Activated naive CD4-positive, alpha-beta T cell treated with anti-CD3 and anti-CD28 coated beads, Interleukin-2, amount 50 U/mL, for 72 hours (primary cell): Measurements from ENCODE around the gene EGFR. TPM values are rescaled to one million over a fixed set of nuclear protein-coding genes. Genes with fewer than 3 reads are reported as not detected.
A peak's percentile ranks its signal among the peaks of the same experiment; 100 is the strongest.

Experiments
- ATAC-seq, 2 donors: fragments of 150-1000 bp; cut with Tn5 transposase; 2 replicates each; pipeline ENCODE4 v1.10.0; 2021; ENCODE audit warnings: mild to moderate bottlenecking in 2 of 2, moderate library complexity in 2 of 2
- DNase-seq, 2 donors: peaks; one replicate each; pipeline ENCODE4 v3.0.0; 2021 to 2022; ENCODE audit warnings: low spot score in 2 of 2
- H3K27ac Mint-ChIP-seq, 2 donors: one replicate each; pipeline ENCODE4 v1.8.0; 2022; ENCODE audit warnings: mild to moderate bottlenecking in 2 of 2, mixed read lengths in 2 of 2
- H3K36me3 Mint-ChIP-seq, 2 donors: one replicate each; pipeline ENCODE4 v1.8.0; 2022; ENCODE audit warnings: mixed read lengths in 2 of 2
- H3K9me3 Mint-ChIP-seq, 2 donors: one replicate each; pipeline ENCODE4 v1.8.0; 2022; ENCODE audit warnings: mixed read lengths in 2 of 2
- total RNA-seq, 2 donors: library from RNA; stranded (reverse); gene quantifications; one replicate each; pipeline ENCODE4 v1.2.3, GENCODE V29; 2022

The EGFR gene
- total RNA-seq, 2 donors from 2014 or later = not detected

DNA sequence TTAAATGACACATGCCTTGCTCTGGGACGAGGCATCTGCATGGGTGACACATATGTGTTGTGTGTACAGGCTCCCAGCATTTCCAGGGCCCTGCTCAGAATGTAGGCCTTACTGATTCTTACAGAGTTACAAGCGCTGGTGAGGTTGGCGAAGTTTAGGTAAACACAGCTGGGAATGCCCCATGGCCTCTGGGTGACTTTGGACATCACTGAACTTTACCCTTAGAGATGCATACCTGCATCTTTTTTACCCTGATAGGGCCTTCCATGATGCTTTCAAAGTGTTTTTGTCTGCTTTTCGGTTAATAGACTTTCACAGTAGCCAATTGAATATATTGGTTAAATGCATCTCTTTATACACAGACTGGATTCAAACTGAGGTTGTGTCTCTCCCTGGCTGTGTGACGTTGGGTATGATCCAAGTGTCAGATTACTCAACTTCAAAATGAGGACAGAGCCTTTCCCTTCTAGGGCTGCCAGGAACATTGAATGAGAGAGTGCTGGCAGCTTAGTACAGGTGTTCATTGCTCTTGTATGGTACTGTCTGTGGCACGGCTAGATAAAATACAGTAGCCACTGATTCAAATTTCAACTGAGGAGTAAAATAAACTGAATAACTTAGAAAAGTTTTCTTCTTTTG is 29.5 kb downstream of the EGFR start:
- Mint-ChIP-seq H3K9me3 (no peaks in the 10 kb centered on the region), H3K27ac (no peak overlapping the region), H3K36me3 (no peaks in the 10 kb centered on the region)
- DNase-seq = no peak
- no peak for ATAC-seq

DNA sequence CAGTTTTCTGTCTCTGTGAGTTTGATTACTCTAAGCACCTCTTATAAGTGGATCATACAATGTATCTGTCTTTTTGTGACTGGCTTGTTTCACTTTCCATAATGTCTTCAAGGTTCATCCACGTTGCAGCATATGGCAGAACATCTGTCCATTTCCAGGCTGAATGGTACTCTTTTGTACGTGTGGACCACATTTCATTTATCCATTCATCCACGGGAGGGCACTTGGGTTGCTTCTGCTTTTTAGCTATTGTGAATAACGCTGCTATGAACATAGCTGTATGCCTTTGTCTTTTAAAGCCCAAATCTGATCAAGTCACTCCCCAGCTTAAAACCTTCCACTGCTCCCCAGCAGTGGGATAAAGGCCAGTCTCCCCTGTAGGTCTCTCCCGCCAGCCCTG is 31.5 kb downstream of the EGFR start:
- H3K27ac Mint-ChIP-seq = no peak overlapping the region
- ATAC-seq = no peak
- no peaks in the 10 kb centered on the region for H3K36me3 Mint-ChIP-seq
- H3K9me3 Mint-ChIP-seq = no peaks in the 10 kb centered on the region
- no peak for DNase-seq

DNA sequence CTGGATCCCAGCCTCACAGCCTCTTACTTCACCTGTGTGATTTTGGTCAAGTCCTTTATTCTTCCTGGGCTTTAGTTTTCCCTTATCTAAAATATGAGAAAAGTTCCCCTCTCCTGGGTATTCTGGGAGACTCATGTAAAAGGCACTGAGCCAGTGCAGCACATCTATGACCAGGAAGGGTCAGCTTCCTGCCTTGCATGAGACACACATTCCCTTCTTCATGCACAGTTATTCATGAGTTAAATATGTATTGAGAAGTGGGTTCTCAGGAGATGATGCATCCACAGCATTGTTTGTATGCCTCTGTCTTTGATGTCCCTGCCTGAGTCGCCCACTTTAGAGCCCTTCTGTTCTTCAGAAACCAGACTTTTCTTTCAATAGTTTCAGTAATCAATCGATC is 33.3 kb downstream of the EGFR start:
- no peak for DNase-seq
- H3K36me3 Mint-ChIP-seq = no peaks in the 10 kb centered on the region
- no peaks in the 10 kb centered on the region for H3K9me3 Mint-ChIP-seq
- ATAC-seq = no peak
- H3K27ac Mint-ChIP-seq = no peak overlapping the region

DNA sequence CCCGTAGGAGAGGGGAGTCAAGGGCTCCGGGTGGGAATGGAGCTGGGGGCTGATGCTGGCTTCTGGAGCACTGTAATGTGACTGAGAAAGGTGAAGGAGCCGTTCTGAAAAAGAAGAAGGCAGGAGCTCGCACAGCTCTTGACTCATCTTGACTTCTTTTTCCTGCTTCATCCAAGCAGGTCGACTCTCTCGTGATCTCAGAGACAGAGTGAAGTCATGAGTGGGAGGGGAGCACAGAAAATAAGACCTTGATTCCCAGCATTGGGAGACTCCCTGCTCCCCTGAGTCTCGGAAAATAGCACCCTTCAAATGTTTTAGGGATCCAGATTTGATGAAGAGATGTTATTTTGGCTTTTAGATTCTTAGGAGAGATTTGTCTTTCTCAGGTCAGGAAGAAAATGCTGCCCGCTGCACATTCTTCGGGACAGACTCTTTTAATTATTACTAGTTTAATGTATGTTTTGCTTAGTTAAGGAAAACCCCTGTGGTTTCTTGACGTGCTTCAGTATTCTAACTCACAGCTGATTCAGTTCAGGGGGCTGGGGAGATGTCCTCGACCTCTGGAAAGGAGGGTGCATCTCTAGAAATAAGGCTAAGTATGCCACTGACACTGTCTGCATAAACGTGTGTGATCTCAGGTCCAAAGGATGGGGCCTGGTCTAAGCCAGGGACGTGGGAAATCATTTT is 34.1 kb downstream of the EGFR start:
- Mint-ChIP-seq H3K9me3 (no peaks in the 10 kb centered on the region), H3K27ac (no peak overlapping the region), H3K36me3 (no peaks in the 10 kb centered on the region)
- DNase-seq (no peak), ATAC-seq (no peak)

DNA sequence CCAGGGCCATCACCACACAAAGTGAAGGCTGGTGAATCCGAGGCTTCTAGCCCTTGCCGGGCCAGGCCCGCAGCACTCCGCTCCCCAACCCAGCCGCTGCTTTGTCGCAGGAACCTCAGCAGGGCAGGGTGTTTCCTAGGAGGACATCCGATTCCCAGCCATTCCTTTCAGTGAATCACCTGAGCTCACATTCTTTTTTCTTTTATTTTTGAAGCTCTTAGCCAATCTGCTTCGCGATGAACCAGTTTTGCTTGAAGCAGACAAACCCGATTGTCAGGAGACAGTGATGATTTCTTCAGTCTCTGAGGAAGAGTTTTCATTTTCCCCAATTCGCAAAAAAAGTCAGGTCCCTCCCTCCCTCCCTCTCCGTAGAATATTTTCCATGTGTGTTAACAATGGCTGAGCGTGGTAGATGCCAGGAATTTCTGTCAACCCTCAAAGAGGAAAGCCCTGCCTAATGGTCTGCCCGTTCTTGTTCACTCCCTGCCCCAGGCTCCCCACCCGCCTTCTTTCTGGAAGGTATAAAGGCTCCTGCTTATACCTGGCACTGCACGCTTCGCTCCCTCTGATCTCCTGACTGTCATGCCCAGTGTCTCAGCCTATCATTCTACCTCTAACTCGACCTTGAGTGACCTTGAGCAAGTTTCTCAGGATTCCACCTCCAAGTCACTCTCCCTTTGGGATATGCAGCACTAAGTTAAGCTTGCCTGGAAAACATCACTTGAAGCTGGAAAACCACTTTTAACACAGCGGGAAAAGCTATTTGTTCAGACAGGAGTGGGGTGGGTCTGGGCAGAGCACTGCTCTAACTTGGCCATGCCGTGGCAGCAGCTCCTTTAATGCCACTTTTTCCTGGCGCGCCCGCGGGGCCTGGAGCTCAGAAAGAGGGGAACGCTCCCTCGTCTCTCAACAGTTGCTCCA is 35.1 kb downstream of the EGFR start:
- Mint-ChIP-seq H3K9me3 (no peaks in the 10 kb centered on the region), H3K27ac (no peak overlapping the region), H3K36me3 (no peaks in the 10 kb centered on the region)
- ATAC-seq = no peak
- DNase-seq = no peak

DNA sequence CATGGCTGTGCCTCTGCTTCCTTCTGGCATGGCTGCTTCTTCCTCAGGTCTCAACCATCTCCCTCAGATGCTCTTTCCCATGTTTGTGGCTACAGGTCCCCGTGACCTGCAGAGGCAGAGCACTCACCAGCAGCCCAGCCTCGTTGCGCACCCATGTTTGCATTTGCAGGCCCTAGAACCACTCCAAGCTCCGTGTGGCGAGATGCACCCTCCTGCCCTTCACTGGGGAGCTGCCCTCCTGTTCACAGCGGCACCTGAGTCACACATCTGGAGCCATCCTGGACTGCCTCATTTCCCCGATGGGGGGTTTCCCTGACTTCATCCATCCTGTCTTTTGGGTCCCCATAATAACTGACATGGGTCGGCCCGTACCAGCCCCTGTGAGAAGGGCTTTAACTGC is 35.9 kb downstream of the EGFR start:
- no peak for DNase-seq
- no peak overlapping the region for H3K27ac Mint-ChIP-seq
- H3K9me3 Mint-ChIP-seq = no peaks in the 10 kb centered on the region
- ATAC-seq = no peak
- no peaks in the 10 kb centered on the region for H3K36me3 Mint-ChIP-seq

DNA sequence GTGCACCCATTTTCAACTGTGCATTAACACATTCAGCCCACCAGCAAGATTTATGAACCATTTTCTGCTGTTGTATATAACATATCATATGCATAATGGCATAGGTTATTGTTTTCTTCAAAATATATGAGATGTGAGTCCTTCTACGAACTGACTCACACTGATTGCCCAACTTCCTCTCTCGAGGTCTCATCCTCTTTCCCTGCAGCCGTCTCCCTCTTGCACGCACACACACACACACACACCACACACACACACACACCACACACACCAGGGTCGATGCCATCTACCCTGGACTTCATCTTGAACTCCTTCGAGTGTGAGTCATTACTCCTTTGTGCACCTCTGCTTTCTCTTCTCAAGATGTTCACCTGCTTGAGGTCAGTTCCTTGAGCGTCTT is 36.7 kb downstream of the EGFR start:
- DNase-seq (no peak), ATAC-seq (no peak)
- H3K36me3 Mint-ChIP-seq = no peaks in the 10 kb centered on the region
- no peaks in the 10 kb centered on the region for H3K9me3 Mint-ChIP-seq
- H3K27ac Mint-ChIP-seq = no peak overlapping the region

DNA sequence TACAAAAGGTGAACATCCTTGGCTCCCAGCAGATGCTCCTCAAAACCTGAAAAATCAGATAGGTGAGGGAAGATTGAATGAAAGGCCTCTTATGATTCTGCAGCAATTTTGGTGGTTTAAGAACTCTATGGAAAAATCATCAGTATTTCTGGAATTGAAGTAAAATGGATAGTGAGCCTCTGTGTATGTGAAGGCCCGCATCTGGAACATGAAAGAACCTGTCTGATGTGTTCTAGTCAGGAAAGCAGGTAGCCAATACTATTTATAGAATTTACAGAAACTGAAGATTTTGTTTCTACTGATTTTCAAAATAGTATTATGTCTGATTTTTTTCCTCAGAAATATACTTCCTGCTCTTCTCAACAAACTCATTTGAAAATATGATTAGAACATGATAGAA is 37.3 kb downstream of the EGFR start:
- ATAC-seq = no peak
- Mint-ChIP-seq H3K9me3 (no peaks in the 10 kb centered on the region), H3K27ac (no peak overlapping the region), H3K36me3 (no peaks in the 10 kb centered on the region)
- DNase-seq = no peak

DNA sequence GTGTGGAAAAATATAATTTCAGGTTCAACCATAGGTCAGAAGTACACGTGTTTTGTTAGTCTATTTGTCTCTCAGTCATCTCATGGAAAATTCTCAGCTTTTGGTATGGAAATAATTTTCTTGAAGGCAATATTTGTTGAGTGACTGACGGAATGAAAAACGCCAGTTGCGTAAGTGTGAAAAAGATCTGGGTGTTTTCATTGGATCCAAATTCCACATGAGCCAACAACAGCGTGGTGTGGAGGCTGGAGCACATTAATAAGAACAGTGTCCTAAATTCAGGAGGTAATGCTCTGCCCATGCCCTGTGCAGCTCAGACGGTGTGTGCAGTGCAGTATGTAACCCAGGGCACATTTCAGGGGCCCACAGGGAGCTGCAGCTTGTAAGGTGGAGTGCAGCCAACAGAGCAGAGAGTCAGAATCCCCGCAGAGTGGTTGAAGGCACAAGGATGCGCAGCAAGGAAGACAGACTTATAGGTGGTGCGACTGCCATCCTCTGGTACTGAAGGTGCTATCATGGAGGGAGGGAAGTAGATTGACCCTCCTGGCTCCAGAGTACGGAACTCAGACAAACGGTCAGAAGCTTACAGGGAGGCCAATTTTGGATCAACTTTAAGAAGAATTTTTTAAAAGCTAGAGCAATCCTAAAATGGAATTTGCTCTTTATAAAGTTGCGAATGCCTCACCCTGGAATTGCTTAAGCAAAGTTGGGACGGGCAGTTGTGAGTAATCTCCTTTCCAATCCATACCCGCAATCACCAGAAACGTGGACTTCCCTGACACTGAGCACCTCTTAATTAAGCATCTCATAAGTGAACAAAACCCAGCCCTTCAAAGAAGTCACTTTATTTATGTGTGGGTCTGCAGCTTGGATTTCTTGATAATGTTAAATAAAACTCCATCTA is 38.0 kb downstream of the EGFR start:
- DNase-seq (no peak), ATAC-seq (no peak)
- no peaks in the 10 kb centered on the region for H3K36me3 Mint-ChIP-seq
- peak overlapping the region in 1 of 2 donors; percentile 57 for H3K27ac Mint-ChIP-seq
- H3K9me3 Mint-ChIP-seq = no peaks in the 10 kb centered on the region

DNA sequence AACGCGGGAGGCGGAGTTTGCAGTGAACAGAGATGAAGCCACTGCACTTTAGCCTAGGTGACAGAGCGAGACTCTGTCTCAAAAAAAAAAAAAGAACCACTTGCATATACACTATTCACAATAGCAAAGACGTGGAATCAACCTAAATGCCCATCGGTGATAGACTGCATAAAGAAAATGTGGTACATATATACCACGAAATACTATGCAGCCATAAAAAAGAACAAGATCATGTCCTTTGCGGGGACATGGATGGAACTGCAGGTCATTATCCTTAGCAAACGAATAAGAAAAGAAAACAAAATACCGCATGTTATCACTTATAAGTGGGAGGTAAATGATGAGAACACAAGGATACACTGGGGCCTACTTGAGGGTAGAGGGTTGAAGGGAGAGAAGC is 39.5 kb downstream of the EGFR start:
- no peak for DNase-seq
- H3K36me3 Mint-ChIP-seq = no peaks in the 10 kb centered on the region
- no peaks in the 10 kb centered on the region for H3K9me3 Mint-ChIP-seq
- ATAC-seq = no peak
- no peak overlapping the region for H3K27ac Mint-ChIP-seq

DNA sequence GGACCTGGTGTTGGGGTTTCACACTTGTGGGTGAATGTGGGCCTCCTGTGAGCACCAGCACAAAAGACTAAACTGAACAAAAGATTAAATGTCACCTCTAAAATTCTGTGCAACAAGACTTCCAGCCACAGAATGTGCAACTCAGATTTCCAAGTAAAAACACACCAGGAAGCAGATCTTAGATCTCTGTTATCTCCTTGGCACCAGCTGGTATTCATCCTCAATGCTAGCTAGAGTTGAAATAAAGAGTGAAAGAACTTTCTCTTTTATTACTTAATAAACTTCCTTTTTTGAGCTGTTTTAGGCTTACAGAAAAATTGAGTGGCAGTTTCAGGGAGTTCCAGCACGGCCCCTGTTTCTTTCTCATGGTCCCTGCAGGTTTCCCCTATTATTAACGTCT is 40.2 kb downstream of the EGFR start:
- no peaks in the 10 kb centered on the region for H3K36me3 Mint-ChIP-seq
- no peak overlapping the region for H3K27ac Mint-ChIP-seq
- DNase-seq (no peak), ATAC-seq (no peak)
- H3K9me3 Mint-ChIP-seq = no peaks in the 10 kb centered on the region

DNA sequence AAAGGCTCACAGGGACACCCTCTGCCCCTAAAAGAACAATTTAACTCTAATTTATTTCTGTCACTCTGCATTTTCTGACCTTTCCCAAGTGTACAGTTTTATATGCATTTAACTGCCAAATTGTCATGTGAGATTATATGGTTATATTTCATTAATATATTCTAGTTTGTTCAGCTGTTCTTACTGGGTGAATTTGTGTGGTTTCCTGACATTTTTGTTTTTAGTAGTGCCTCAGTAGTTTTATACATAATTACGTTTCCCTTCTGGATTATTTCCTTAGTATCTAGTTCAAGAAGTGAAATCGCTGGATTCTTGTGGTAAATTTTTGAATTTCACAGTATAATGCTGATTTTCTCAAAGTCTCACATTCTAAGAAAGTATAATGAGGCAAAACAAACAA is 41.3 kb downstream of the EGFR start:
- Mint-ChIP-seq H3K27ac (no peak overlapping the region), H3K36me3 (no peaks in the 10 kb centered on the region), H3K9me3 (no peaks in the 10 kb centered on the region)
- no peak for DNase-seq
- no peak for ATAC-seq

DNA sequence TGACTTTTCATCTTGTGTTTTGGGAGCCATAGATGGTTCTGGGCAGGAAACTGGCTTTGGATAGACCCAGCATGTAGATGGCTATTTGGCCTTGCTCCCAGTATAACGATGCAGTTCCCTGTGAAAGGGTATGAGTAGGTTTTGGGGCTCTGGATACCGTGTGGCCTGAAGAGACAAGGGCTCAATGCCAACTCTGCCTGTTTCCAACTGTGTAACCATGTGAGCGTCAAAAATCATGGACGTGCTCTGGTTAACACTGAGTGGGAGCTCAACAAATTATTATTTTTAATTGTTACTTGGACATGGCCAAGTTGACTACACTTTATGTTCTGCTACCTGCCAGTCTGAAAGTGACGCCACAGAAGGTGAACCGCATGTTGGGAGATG is 41.8 kb downstream of the EGFR start:
- DNase-seq (no peak), ATAC-seq (no peak)
- Mint-ChIP-seq H3K36me3 (no peaks in the 10 kb centered on the region), H3K27ac (no peak overlapping the region), H3K9me3 (no peaks in the 10 kb centered on the region)

DNA sequence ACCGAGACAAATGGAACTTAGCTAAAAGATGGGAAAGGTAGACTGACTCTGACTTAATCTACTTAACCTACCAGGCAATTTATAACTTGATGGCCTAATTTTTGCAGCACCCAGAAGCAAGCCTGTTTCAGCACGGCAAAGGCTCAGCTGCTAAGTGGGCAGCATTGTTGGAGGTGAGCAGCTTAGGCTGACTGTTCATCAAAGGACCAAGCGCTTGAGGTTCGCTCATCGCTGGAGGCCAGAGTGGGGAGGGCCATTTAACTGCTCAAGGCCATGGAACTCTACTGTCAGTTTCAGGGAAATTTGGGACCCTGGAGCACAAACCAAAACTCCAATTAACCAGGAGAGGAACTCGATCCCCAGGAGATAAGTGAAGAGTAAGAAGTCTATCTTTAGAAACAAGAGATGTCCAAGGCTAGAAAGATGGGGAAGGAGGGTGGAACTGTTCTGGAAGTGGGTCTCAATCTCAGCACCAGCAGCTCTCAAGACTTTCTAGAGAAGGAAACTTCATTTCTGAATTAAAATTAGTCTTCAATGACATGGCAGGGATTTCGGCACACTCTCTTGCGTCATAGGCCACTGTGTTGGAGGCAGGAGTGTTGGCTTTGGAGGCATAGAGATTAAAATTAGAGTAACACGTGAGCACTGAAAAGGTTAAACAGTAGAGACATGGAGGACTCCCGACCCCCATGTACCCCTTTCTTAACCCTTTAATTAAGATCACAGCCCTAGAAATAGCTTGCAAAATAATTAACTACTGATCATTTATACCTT is 43.1 kb downstream of the EGFR start:
- H3K9me3 Mint-ChIP-seq = no peaks in the 10 kb centered on the region
- H3K36me3 Mint-ChIP-seq = no peaks in the 10 kb centered on the region
- ATAC-seq (no peak), DNase-seq (no peak)
- H3K27ac Mint-ChIP-seq = no peak overlapping the region

DNA sequence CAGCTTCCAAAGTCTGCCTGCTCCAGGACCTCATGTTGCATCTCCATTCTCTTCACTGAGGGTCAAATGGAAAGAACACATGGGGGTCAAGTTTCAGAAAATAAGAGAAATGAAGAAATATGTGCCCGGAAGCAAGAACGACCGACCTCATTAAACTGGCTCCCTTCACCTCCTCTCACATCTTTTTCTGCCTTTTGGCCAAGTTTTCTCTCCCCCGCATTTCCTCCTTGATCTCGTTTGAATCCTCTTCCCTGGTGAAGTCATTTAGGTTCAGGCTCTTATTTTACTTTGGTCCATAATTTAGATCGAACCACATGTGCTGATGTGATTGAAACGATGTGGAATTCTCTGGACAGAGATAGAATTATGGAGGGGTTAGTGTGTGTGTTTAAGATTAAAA is 44.2 kb downstream of the EGFR start:
- H3K9me3 Mint-ChIP-seq = no peaks in the 10 kb centered on the region
- no peak for DNase-seq
- no peak for ATAC-seq
- H3K36me3 Mint-ChIP-seq = no peaks in the 10 kb centered on the region
- H3K27ac Mint-ChIP-seq = no peak overlapping the region

DNA sequence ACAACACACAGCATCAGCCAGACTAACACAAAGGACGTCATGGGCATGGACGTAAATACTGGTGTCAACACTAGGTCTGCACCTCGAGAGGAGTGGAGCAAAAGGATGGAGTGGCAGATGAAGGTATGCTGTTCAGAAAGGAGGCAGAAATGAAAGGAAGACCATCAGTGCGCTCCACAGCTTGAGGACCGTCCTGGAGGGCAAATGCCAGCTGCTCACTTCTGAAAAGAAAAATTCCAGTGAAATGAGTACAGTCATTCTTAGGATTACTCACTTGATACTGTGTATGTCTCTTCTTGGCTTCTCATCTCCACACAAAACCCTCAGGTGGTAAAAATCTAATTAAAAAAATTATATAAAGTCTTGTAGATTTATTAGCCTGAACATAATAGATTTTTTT is 44.8 kb downstream of the EGFR start:
- no peak overlapping the region for H3K27ac Mint-ChIP-seq
- DNase-seq = no peak
- no peaks in the 10 kb centered on the region for H3K36me3 Mint-ChIP-seq
- no peak for ATAC-seq
- H3K9me3 Mint-ChIP-seq = no peaks in the 10 kb centered on the region
